Measurements from ENCODE around the gene POU4F3. TPM values are rescaled to one million over a fixed set of nuclear protein-coding genes. Genes with fewer than 3 reads are reported as not detected.
A peak's percentile ranks its signal among the peaks of the same experiment; 100 is the strongest.

Gene POU4F3
- total RNA-seq, 2 donors from 2014 or later = 0.27 to 0.46 TPM

GRCh38 chr5:146331423-146331822, 7.2 kb upstream of the POU4F3 start:
- TF ChIP-seq, protein P1, sequence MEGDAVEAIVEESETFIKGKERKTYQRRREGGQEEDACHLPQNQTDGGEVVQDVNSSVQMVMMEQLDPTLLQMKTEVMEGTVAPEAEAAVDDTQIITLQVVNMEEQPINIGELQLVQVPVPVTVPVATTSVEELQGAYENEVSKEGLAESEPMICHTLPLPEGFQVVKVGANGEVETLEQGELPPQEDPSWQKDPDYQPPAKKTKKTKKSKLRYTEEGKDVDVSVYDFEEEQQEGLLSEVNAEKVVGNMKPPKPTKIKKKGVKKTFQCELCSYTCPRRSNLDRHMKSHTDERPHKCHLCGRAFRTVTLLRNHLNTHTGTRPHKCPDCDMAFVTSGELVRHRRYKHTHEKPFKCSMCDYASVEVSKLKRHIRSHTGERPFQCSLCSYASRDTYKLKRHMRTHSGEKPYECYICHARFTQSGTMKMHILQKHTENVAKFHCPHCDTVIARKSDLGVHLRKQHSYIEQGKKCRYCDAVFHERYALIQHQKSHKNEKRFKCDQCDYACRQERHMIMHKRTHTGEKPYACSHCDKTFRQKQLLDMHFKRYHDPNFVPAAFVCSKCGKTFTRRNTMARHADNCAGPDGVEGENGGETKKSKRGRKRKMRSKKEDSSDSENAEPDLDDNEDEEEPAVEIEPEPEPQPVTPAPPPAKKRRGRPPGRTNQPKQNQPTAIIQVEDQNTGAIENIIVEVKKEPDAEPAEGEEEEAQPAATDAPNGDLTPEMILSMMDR (conservative IDR thresholded peaks at IDR 0.05) = no peak
- H3K4me3 Mint-ChIP-seq = peak overlapping the region; percentile 21
- H3K4me1 Mint-ChIP-seq = peaks cover 15% of the 10 kb centered on the region

DNA sequence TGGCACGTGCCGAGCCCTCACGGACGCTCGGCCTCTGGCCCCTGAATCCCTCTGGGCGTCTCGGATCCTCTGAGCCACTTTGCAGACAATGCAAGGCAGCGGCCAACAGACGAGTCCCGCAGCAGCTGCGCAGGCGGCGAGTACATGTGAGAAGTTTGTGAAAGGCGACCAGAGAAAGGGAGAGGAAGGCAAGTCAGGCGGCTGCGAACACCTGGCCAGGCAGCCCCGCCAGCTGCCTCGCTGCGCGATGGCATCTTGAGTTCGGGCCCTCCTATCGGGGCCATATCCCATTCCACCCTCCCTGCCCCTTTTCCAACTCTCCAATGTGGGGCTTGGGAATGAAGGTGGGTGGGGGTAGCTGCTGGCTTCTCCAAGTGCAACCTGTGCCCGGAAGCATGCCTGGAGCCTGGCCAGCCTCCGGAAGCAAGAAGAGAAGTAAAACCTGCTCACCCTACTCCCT, 4.5 kb upstream of the POU4F3 start:
- peaks cover 90% of the 10 kb centered on the region for H3K27me3 Mint-ChIP-seq (ENCODE audit: insufficient read depth)

More at GRCh38 chr5:146331423-146331822, 7.2 kb upstream of the POU4F3 start:
- Mint-ChIP-seq H3K36me3 (ENCODE audit: low read depth) (no peaks in the 10 kb centered on the region), H3K9me3 (no peaks in the 10 kb centered on the region), H3K27ac (no peak overlapping the region), H3K27me3 (ENCODE audit: insufficient read depth) (peaks cover 66% of the 10 kb centered on the region)
- no peak overlapping the region for H3K27ac ChIP-seq (ENCODE audit: low read depth, low read length)
- no peaks in the 10 kb centered on the region for H3K9me3 ChIP-seq (ENCODE audit: control insufficient read depth, low read length)
- H3K36me3 ChIP-seq (ENCODE audit: control insufficient read depth, insufficient read depth, low read length) = no peaks in the 10 kb centered on the region
- peak; percentile 85 for DNase-seq
- WGBS, 2 experiments (ENCODE audit: insufficient coverage in 1 of 2, insufficient read length in 1 of 2) = 28 to 45% methylated on average over 2 of the region's 2 CpGs
- H3K4me1 ChIP-seq (ENCODE audit: control insufficient read depth, insufficient read depth, low read length) = peaks cover 2% of the 10 kb centered on the region
- H3K4me3 ChIP-seq (ENCODE audit: low read length) = no peak overlapping the region
- H3K27me3 ChIP-seq (ENCODE audit: control insufficient read depth, insufficient read depth, low read length, poor library complexity, severe bottlenecking) = peaks cover 48% of the 10 kb centered on the region
- H3K9ac ChIP-seq (ENCODE audit: extremely low read depth, low read length, poor library complexity, severe bottlenecking) = no peak overlapping the region

DNA sequence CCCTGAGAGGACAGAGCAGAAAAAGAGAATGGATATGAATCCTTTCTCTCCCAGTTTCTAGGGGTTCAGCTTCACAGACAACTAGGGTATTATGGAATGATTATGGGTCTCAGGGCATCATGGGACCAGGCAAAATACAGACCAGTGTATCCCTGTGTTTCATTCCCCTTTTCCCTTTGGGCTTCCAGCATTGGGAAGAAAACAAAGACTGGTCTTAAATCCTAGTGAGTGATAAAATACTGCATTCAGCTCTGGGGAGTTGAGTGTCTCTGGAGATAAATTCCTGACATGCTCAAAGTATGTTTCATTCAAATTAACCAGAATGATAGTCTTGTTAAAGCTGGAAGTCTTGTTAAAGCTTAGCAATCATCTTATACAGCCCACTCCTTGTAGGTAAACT, 2.4 kb upstream of the POU4F3 start:
- Mint-ChIP-seq H3K36me3 (ENCODE audit: low read depth) (no peaks in the 10 kb centered on the region), H3K27ac (no peak overlapping the region), H3K9me3 (no peaks in the 10 kb centered on the region), H3K4me3 (no peak overlapping the region), H3K4me1 (peaks cover 27% of the 10 kb centered on the region), H3K27me3 (ENCODE audit: insufficient read depth) (peaks cover 100% of the 10 kb centered on the region)
- peaks cover 96% of the 10 kb centered on the region for H3K27me3 ChIP-seq (ENCODE audit: control insufficient read depth, insufficient read depth, low read length, poor library complexity, severe bottlenecking)
- no peak for DNase-seq
- H3K9ac ChIP-seq (ENCODE audit: extremely low read depth, low read length, poor library complexity, severe bottlenecking) = no peak overlapping the region
- H3K4me1 ChIP-seq (ENCODE audit: control insufficient read depth, insufficient read depth, low read length) = peaks cover 9% of the 10 kb centered on the region
- H3K36me3 ChIP-seq (ENCODE audit: control insufficient read depth, insufficient read depth, low read length) = no peaks in the 10 kb centered on the region
- TF ChIP-seq, protein P1 (conservative IDR thresholded peaks at IDR 0.05) = no peak
- H3K9me3 ChIP-seq (ENCODE audit: control insufficient read depth, low read length) = no peaks in the 10 kb centered on the region
- no peak overlapping the region for H3K4me3 ChIP-seq (ENCODE audit: low read length)
- no peak overlapping the region for H3K27ac ChIP-seq (ENCODE audit: low read depth, low read length)

More for the DNA sequence above, 4.5 kb upstream of the POU4F3 start:
- Histone ChIP-seq H3K4me1 (ENCODE audit: control insufficient read depth, insufficient read depth, low read length) (peaks cover 2% of the 10 kb centered on the region), H3K9ac (ENCODE audit: extremely low read depth, low read length, poor library complexity, severe bottlenecking) (no peak overlapping the region), H3K27ac (ENCODE audit: low read depth, low read length) (no peak overlapping the region), H3K27me3 (ENCODE audit: control insufficient read depth, insufficient read depth, low read length, poor library complexity, severe bottlenecking) (peaks cover 75% of the 10 kb centered on the region), H3K4me3 (ENCODE audit: low read length) (no peak overlapping the region), H3K9me3 (ENCODE audit: control insufficient read depth, low read length) (no peaks in the 10 kb centered on the region), H3K36me3 (ENCODE audit: control insufficient read depth, insufficient read depth, low read length) (no peaks in the 10 kb centered on the region)
- TF ChIP-seq, protein P1 (conservative IDR thresholded peaks at IDR 0.05) = no peak
- peak; percentile 72 for DNase-seq
- H3K36me3 Mint-ChIP-seq (ENCODE audit: low read depth) = no peaks in the 10 kb centered on the region
- peaks cover 27% of the 10 kb centered on the region for H3K4me1 Mint-ChIP-seq
- H3K4me3 Mint-ChIP-seq = no peak overlapping the region
- WGBS, 2 experiments (ENCODE audit: insufficient coverage in 1 of 2, insufficient read length in 1 of 2) = 15 to 20% methylated on average over 5 to 18 of the region's 24 CpGs
- H3K9me3 Mint-ChIP-seq = no peaks in the 10 kb centered on the region
- H3K27ac Mint-ChIP-seq = no peak overlapping the region
